ENCODE measurements around the gene CYB561D1.

Gene CYB561D1

GRCh38 chr1:109474697-109475096 lies 19.2 kb upstream of the CYB561D1 start:
- Histone ChIP-seq H4K20me1 (ENCODE audit: insufficient read depth, low read length) (no peaks in the 10 kb centered on the region), H3K4me1 (ENCODE audit: low read length) (no peaks in the 10 kb centered on the region), H3K27me3 (replicated peaks; ENCODE audit: insufficient read depth, low read length) (peaks cover 33% of the 10 kb centered on the region), H3K9ac (ENCODE audit: low read length) (no peak overlapping the region), H3K27ac (ENCODE audit: low read length) (no peak overlapping the region), H2AFZ (ENCODE audit: low read length) (no peak overlapping the region), H3K4me3 (ENCODE audit: low read length) (no peak overlapping the region), H3K9me3 (replicated peaks; ENCODE audit: insufficient read depth, low read length) (no peaks in the 10 kb centered on the region), H3K9me2 (replicated peaks; ENCODE audit: insufficient read depth, low read length) (no peaks in the 10 kb centered on the region), H3F3A (ENCODE audit: insufficient read depth, low read length) (no peaks in the 10 kb centered on the region), H3K36me3 (replicated peaks; ENCODE audit: insufficient read depth, low read length) (no peaks in the 10 kb centered on the region), H3K79me2 (ENCODE audit: low read length) (no peaks in the 10 kb centered on the region), H3K4me2 (ENCODE audit: low read depth, low read length) (no peak overlapping the region)
- TF ChIP-seq CTCF (IDR thresholded peaks at IDR 0.05; ENCODE audit: low read length) (no peak), EZH2phosphoT487 (IDR thresholded peaks at IDR 0.05; ENCODE audit: low read length) (no peak), EZH2 (optimal IDR thresholded peaks at IDR 0.05; ENCODE audit: low read depth, low read length) (no peak)
- DNase-seq, result no peak

GRCh38 chr1:109475261-109475660 lies 18.6 kb upstream of the CYB561D1 start:
- no peaks in the 10 kb centered on the region for H3K9me3 ChIP-seq (replicated peaks; ENCODE audit: insufficient read depth, low read length)
- H3K4me1 ChIP-seq (ENCODE audit: low read length), result no peaks in the 10 kb centered on the region
- H3K27me3 ChIP-seq (replicated peaks; ENCODE audit: insufficient read depth, low read length), result peaks cover 30% of the 10 kb centered on the region
- H3K79me2 ChIP-seq (ENCODE audit: low read length), result no peaks in the 10 kb centered on the region
- H3K36me3 ChIP-seq (replicated peaks; ENCODE audit: insufficient read depth, low read length), result no peaks in the 10 kb centered on the region
- no peak for DNase-seq
- H3K4me2 ChIP-seq (ENCODE audit: low read depth, low read length), result no peak overlapping the region
- no peak for TF ChIP-seq CTCF (IDR thresholded peaks at IDR 0.05; ENCODE audit: low read length)
- no peak for TF ChIP-seq EZH2phosphoT487 (IDR thresholded peaks at IDR 0.05; ENCODE audit: low read length)
- no peak for TF ChIP-seq EZH2 (optimal IDR thresholded peaks at IDR 0.05; ENCODE audit: low read depth, low read length)
- no peak overlapping the region for H3K27ac ChIP-seq (ENCODE audit: low read length)
- H3F3A ChIP-seq (ENCODE audit: insufficient read depth, low read length), result no peaks in the 10 kb centered on the region
- no peak overlapping the region for H3K9ac ChIP-seq (ENCODE audit: low read length)
- H4K20me1 ChIP-seq (ENCODE audit: insufficient read depth, low read length), result no peaks in the 10 kb centered on the region
- H2AFZ ChIP-seq (ENCODE audit: low read length), result no peak overlapping the region
- H3K4me3 ChIP-seq (ENCODE audit: low read length), result no peak overlapping the region
- no peaks in the 10 kb centered on the region for H3K9me2 ChIP-seq (replicated peaks; ENCODE audit: insufficient read depth, low read length)

- no peak overlapping the region for H3K4me2 ChIP-seq (ENCODE audit: low read depth, low read length)
- H2AFZ ChIP-seq (ENCODE audit: low read length), result no peak overlapping the region
- H3K4me1 ChIP-seq (ENCODE audit: low read length), result no peaks in the 10 kb centered on the region
- H3K36me3 ChIP-seq (replicated peaks; ENCODE audit: insufficient read depth, low read length), result no peaks in the 10 kb centered on the region
- H3K79me2 ChIP-seq (ENCODE audit: low read length), result no peaks in the 10 kb centered on the region
- DNase-seq, result no peak
- no peak overlapping the region for H3K4me3 ChIP-seq (ENCODE audit: low read length)
- H3K27ac ChIP-seq (ENCODE audit: low read length), result no peak overlapping the region
- no peaks in the 10 kb centered on the region for H3K9me2 ChIP-seq (replicated peaks; ENCODE audit: insufficient read depth, low read length)
- no peak overlapping the region for H3K9ac ChIP-seq (ENCODE audit: low read length)
- H4K20me1 ChIP-seq (ENCODE audit: insufficient read depth, low read length), result no peaks in the 10 kb centered on the region
- no peaks in the 10 kb centered on the region for H3F3A ChIP-seq (ENCODE audit: insufficient read depth, low read length)
- H3K27me3 ChIP-seq (replicated peaks; ENCODE audit: insufficient read depth, low read length), result peaks cover 18% of the 10 kb centered on the region
- TF ChIP-seq CTCF (IDR thresholded peaks at IDR 0.05; ENCODE audit: low read length), result no peak
- no peak for TF ChIP-seq EZH2 (optimal IDR thresholded peaks at IDR 0.05; ENCODE audit: low read depth, low read length)
- TF ChIP-seq EZH2phosphoT487 (IDR thresholded peaks at IDR 0.05; ENCODE audit: low read length), result no peak
- no peaks in the 10 kb centered on the region for H3K9me3 ChIP-seq (replicated peaks; ENCODE audit: insufficient read depth, low read length)
Measured at GRCh38 chr1:109476825-109477224, 17.1 kb upstream of the CYB561D1 start.
